Urothelium cell line (cell line): ENCODE results near the gene CPLANE1.
"Not testable (repeated sequence)": the region's sequence is repeated elsewhere in the genome, so short reads cannot be mapped to it uniquely, and the experiment has no call there.

Experiments
- DNase-seq: peaks from one replicate; pipeline ENCODE4 v3.0.0; 2011; ENCODE audit warnings: low spot score, mixed read lengths
- FAIRE-seq: peaks from 2 replicates; lab custom pipeline; 2011; peaks lifted over from hg19 to GRCh38; lab: Jason Lieb, UNC

Gene CPLANE1

GRCh38 chr5:37248970-37249814 is at the start of gene CPLANE1:
Gene CPLANE1 (minus strand): TSS chr5:37249376. CDS start chr5:37247698, 1,678 bp downstream.
- FAIRE-seq (peak; percentile 70), DNase-seq (peak; percentile 95)

GRCh38 chr5:37296313-37296712 is 47.1 kb upstream of the CPLANE1 start:
- DNase-seq, FAIRE-seq: not testable (repeated sequence)

- DNase-seq (no peak), FAIRE-seq (no peak)
These were observed 34.1 kb upstream of the CPLANE1 start for GRCh38 chr5:37283214-37283820.

GRCh38 chr5:37275511-37275910 is 26.3 kb upstream of the CPLANE1 start:
- no peak for FAIRE-seq
- peak; percentile 13 for DNase-seq

- DNase-seq, result peak; percentile 88
- FAIRE-seq, result no peak
These were observed 23.3 kb upstream of the CPLANE1 start for GRCh38 chr5:37272511-37272910.

GRCh38 chr5:37268100-37268499 is 18.9 kb upstream of the CPLANE1 start:
- not testable (repeated sequence) for DNase-seq, FAIRE-seq

GRCh38 chr5:37255774-37256358 is 6.7 kb upstream of the CPLANE1 start:
- DNase-seq (no peak), FAIRE-seq (no peak)

- DNase-seq (no peak), FAIRE-seq (no peak)
These were observed 5.4 kb upstream of the CPLANE1 start for GRCh38 chr5:37254581-37254980.

- FAIRE-seq, result no peak
- DNase-seq, result no peak
These were observed 2.5 kb upstream of the CPLANE1 start for GRCh38 chr5:37251665-37252064.

- DNase-seq (no peak), FAIRE-seq (no peak)
These were observed 614 bp upstream of the CPLANE1 start for GRCh38 chr5:37249815-37250164.

GRCh38 chr5:37248421-37248969 is 681 bp downstream of the CPLANE1 start:
- DNase-seq, result peak; percentile 14

GRCh38 chr5:37247496-37247895 is 1.7 kb downstream of the CPLANE1 start:
- FAIRE-seq, result no peak

More at GRCh38 chr5:37248421-37248969, 681 bp downstream of the CPLANE1 start:
- no peak for FAIRE-seq

GRCh38 chr5:37247036-37247435 is 2.1 kb downstream of the CPLANE1 start:
- FAIRE-seq, result no peak
- no peak for DNase-seq

More at GRCh38 chr5:37247496-37247895, 1.7 kb downstream of the CPLANE1 start:
- DNase-seq, result no peak

GRCh38 chr5:37234288-37234687 is 14.9 kb downstream of the CPLANE1 start:
- FAIRE-seq (no peak), DNase-seq (no peak)

- no peak for DNase-seq
- FAIRE-seq, result no peak
These were observed 22.8 kb downstream of the CPLANE1 start for GRCh38 chr5:37226377-37226776.

- FAIRE-seq (no peak), DNase-seq (no peak)
These were observed 27.0 kb downstream of the CPLANE1 start for GRCh38 chr5:37222181-37222580.

GRCh38 chr5:37220426-37220825 is 28.8 kb downstream of the CPLANE1 start:
- not testable (repeated sequence) for DNase-seq, FAIRE-seq

- not testable (repeated sequence) for DNase-seq, FAIRE-seq
These were observed 29.8 kb downstream of the CPLANE1 start for GRCh38 chr5:37219384-37219783.

GRCh38 chr5:37217976-37218375 is 31.2 kb downstream of the CPLANE1 start:
- FAIRE-seq, result no peak
- no peak for DNase-seq

GRCh38 chr5:37214550-37214949 is 34.6 kb downstream of the CPLANE1 start:
- DNase-seq (no peak), FAIRE-seq (no peak)

GRCh38 chr5:37212096-37212495 is 37.1 kb downstream of the CPLANE1 start:
- FAIRE-seq, result no peak
- DNase-seq, result no peak
